WI38 (cell line): ENCODE results near the gene RNF150.

ENCODE experiments used
- H3K4me3 ChIP-seq: 2 replicates; pipeline ENCODE4 v1.5.1; 2011; ENCODE audit warnings: low read depth, mild to moderate bottlenecking, control low read depth, low read length
- CTCF ChIP-seq: IDR thresholded peaks from 2 replicates; pipeline ENCODE4 v1.5.1; 2012; ENCODE audit warnings: low read depth, mild to moderate bottlenecking, control low read depth, low read length

RNF150 gene

GRCh38 chr4:141004823-141005222 is 128.4 kb downstream of the RNF150 start:
- H3K4me3 ChIP-seq, result no peak overlapping the region
- no peak for TF ChIP-seq CTCF

- H3K4me3 ChIP-seq, result no peak overlapping the region
- TF ChIP-seq CTCF, result no peak
Measured at GRCh38 chr4:141003193-141003592, 130.1 kb downstream of the RNF150 start.

- no peak for TF ChIP-seq CTCF
- no peak overlapping the region for H3K4me3 ChIP-seq
Measured at GRCh38 chr4:141002323-141002805, 130.9 kb downstream of the RNF150 start.

- TF ChIP-seq CTCF, result no peak
- H3K4me3 ChIP-seq, result no peak overlapping the region
Measured at GRCh38 chr4:140996766-140997165, 136.5 kb downstream of the RNF150 start.

GRCh38 chr4:140995058-140995457 is 138.2 kb downstream of the RNF150 start:
- H3K4me3 ChIP-seq, result no peak overlapping the region
- no peak for TF ChIP-seq CTCF

- no peak for TF ChIP-seq CTCF
- H3K4me3 ChIP-seq, result no peak overlapping the region
Measured at GRCh38 chr4:140994015-140994414, 139.3 kb downstream of the RNF150 start.

GRCh38 chr4:140993370-140993769 is 139.9 kb downstream of the RNF150 start:
- H3K4me3 ChIP-seq, result no peak overlapping the region
- TF ChIP-seq CTCF, result no peak
